Hematopoietic multipotent progenitor cell treated with erythropoietin and hydrocortisone succinate and interleukin-3 and kit ligand, for 8 days (in vitro differentiated cells): ENCODE measurements around the gene RDH11.
A peak's percentile ranks its signal among the peaks of the same experiment; 100 is the strongest.

Source experiments
- DNase-seq: peaks from one replicate; pipeline ENCODE4 v3.0.0-alpha.2; 2015

The RDH11 gene

DNA sequence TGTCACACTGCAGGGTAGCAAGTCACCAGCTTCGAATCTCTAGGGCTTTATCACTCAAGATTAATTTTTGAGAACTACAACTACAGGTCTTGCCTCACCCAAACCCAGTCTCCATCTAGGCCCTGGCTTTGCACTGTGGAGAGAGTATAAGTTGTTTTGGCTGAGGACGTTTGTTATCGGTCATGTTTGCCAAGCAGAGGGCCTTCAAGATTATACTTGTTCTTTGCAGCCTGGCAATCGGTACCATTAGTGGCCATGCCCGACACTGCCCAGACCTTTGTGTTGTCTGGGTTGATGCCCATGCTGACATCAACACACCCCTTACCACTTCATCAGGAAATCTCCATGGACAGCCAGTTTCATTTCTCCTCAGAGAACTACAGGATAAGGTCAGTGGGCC, 50.1 kb downstream of the RDH11 start:
- DNase-seq: no peak

DNA sequence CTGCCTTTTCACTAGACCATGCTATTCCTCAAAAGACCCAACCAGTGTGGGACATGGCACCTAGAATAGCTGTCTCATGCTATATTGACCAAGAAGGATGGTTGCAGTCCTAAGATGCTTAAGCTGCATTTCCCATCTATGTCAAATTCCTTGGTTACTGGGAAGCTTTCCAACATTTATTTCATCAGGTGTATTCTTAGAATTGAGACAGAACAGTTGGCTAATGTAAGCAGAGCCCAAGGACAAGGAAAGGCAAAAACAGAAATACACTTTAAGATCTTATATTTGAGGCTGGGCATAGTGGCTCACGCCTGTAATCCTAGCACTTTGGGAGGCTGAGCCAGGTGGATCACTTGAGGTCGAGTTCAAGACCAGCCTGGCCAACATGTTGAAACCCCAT, 51.1 kb downstream of the RDH11 start:
- no peak for DNase-seq

DNA sequence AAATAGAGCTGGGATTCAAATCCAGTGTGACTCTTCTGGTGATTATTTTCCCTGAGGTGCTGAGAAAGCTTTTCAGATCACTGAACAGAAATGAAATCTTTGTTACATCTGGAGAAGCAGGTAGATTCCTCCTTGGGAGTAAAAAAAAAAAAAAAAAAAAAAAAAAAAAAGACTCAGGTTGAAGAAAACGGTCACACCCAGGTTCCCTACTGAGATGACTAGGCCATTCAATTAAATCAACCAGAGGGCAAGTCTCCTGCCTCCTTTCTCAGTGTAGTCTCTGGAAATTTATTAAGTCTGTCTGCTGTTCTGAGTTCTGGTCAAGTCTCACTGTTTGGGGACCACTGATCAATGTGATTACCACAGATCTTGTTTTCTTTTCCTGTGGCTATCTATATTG, 51.9 kb downstream of the RDH11 start:
- DNase-seq: no peak

DNA sequence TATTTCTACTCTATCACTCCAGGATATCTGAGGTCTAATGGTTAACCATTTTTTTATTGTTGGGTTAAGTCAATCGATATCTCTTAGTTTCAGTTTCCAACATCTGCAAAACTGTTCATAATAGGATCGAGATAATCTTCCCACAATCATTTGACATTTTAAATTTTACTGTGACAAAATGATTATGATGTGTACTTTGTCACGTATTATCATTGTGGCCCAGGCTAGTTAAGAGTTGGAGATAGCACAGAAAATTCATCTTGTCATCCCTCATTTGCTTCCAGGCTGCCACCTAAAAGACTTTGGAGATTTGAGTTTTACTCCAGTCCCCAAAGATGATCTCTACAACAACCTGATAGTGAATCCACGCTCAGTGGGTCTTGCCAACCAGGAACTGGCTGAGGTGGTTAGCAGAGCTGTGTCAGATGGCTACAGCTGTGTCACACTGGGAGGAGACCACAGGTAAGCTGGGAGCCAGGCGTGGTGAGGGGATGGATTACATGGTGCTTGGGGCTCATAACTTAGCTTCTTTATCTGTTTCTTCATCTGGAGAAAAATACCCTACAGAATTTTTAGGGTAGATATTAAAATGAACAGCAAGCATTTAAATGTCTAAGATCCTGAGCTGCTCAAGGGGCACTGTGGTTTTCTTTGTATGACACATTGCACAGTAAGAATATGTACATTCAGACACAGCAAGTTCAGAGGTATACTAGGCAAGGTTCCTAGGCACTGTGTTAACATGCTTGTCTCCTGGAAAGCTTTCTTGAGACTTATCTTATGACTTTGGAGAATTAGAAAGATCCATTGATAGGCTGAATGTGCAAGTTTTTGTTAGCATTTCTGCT, 53.4 kb downstream of the RDH11 start:
- DNase-seq: peak; percentile 63

DNA sequence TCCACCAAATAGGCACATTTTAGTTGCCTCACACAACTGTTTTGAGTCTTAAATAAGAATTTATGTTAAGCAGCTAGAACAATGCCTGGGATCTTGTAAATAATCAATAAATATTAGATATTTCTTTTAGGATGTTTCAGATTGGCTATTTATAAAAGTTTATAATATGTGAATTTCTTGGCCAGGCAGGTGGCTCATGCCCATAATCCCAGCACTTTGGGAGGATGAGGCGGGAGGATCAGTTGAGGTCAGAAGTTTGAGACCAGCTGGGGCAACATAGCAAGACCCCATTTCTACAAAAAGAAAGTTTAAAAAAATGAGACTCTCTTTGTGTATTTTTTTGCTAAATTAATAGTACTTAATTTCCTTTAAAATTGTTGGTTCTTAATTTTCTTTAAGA, 54.1 kb downstream of the RDH11 start:
- no peak for DNase-seq

DNA sequence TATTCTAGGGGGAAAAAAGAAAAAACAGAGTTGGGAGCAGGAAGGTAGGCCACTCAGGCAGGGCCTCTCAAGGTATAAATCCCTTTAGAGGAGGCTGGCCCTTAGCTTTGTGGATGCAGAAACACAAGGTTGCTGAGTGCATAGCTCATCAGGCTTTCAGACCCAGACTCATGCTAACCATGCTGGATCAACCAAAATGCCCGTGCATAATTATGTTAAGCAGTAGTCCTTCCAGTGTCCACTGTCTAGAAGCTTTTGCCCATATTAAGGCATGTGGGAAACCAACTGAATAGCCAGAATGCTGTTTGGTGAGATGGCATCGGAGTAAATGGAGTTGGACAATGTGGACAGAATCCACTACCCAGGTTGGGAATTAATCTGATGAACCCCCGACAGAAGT, 56.9 kb downstream of the RDH11 start:
- DNase-seq: no peak

DNA sequence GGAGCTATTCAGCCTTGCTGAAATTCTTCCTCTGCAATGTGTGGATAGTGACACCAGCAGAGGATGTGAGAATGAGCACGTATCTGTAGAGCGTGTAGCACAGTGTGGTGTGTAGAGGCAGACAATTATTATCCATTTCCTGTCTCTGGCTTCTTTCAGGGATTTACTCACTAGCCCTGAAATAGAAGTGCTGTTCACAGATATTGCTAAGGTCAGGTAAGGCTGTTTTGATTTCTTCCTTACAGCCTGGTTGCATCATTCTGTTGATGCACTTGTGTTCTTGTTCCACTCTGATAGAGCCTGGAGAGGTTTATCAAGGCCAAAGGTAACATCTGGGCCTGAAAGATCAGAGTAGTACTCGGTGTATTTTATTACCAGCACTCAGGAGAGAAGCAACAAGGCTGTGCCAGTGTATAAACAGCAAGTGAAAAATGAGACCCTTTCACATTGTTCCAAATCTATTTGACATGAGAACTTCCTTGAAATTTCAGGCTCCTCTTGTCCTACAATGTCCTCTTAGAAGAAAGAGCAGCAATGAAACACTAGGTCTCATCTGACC, 59.1 kb downstream of the RDH11 start:
- peak; percentile 85 for DNase-seq

DNA sequence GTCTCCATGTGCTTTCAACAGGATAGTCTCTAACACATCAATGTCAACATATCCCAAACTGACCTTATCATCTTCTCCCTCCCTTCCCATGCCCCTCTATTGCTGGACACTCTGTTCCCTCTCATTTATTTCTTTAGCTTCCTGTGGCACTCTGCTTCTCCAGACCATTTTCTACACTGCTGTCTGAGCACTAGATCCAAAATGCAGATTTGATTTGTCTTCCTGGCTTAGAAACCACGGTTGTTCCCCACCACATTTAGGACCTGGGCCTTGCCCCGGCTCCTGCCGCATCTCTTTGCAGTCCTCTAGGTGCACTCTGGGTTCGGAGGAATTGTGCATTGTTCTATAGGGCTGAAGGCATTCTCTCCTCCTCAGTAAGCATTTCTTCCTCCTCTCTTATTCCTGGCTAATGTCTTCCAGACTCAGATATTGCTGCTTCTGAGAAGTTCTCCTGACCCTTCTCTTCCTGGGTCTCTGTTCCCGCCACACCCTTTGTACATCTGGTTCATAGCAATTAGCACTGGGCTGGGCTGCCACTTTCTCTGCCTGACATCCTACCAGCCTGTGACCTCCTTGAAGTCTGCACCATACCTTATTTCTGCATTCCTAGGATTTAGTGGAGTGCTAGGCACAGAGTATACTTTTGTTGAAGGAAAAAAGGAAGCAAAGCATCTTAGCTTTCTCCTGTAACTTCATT, 62.0 kb downstream of the RDH11 start:
- DNase-seq: no peak

DNA sequence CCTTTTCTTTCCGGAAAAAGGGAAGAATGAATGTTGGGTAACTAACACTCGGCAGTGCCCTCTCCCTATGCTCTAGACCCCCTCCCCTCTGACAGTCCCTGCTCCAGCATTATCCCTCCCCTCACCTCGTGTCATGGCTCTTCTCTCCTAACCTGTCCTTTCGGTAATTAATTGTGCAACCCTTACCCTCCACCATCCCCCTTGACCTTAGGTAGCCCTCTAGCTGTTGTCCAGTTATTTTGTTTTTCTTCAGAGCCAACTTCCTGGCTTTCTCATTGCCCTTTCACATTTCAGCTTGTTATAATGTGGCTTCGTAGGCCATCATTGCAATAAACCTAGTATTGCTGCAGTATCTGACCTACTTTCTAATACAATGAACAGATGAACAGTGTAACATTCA, 64.6 kb downstream of the RDH11 start:
- no peak for DNase-seq

DNA sequence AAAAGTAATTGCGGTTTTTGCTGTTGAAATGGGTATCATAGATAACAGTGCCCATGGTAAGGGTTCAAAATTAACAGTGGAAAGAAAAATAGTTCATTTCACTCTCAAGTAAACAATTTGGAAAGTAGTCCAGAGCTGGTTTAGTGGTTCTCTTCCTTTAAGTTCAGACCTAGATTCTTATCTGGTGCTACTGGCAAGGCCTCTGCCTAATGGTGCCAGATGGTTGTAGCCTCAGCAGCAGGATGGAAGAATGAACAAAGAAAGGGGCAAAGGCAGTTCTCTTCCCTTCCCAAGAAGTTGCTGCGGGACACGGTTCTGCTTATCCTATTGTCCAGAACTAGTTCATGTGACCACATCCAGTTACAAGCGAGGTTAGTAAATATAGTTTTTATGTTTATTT, 65.4 kb downstream of the RDH11 start:
- DNase-seq: no peak

DNA sequence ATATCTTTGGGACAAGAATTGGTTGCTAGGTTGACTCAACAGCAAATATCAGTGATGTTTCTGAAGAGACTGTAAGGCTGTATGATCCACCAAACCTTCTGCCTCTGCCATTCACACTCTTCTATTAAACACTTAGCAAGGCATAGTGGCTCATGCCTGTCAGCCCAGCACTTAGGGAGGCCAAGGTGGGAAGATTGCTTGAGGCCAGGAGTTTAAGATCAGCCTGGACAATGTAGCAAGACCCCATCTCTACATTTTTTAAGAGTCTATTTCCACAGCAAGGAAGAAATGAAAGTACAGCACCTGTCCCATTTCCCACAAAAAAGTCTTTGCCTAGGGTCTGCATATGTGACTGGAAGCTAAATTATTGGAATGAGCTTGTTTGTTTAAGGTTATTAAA, 68.0 kb downstream of the RDH11 start:
- DNase-seq: no peak
